ENCODE results near the gene PRELP.
A peak's percentile ranks its signal among the peaks of the same experiment; 100 is the strongest.

Gene PRELP

GRCh38 chr1:203426870-203427269, 48.7 kb upstream of the PRELP start:
- ChIA-PET CTCF (no interaction called here), POLR2A (no interaction called here)
- no peaks in the 10 kb centered on the region for H3K36me3 ChIP-seq (ENCODE audit: control insufficient read depth in 2 of 2, insufficient read depth in 1 of 2, low read length in 2 of 2)
- no peak for TF ChIP-seq ZNF426 (tag by site-specific recombination; IDR thresholded peaks at IDR 0.05)
- no peak overlapping the region for H3K27ac ChIP-seq (ENCODE audit: extremely low read depth, low read depth, low read length)
- H3K4me3 ChIP-seq (ENCODE audit: low read depth, low read length): no peak overlapping the region
- no peaks in the 10 kb centered on the region for H3K4me1 ChIP-seq (ENCODE audit: control insufficient read depth, insufficient read depth, low read length)
- H3K9me3 ChIP-seq (ENCODE audit: control insufficient read depth, insufficient read depth, low read depth, low read length): no peaks in the 10 kb centered on the region

- ChIA-PET POLR2A (no interaction called here), CTCF (no interaction called here)
- Histone ChIP-seq H3K9me3 (ENCODE audit: control insufficient read depth, insufficient read depth, low read depth, low read length) (no peaks in the 10 kb centered on the region), H3K4me3 (ENCODE audit: low read depth, low read length) (no peak overlapping the region), H3K27ac (ENCODE audit: extremely low read depth, low read depth, low read length) (no peak overlapping the region), H3K36me3 (ENCODE audit: control insufficient read depth in 2 of 2, insufficient read depth in 1 of 2, low read length in 2 of 2) (no peaks in the 10 kb centered on the region), H3K4me1 (ENCODE audit: control insufficient read depth, insufficient read depth, low read length) (no peaks in the 10 kb centered on the region)
- TF ChIP-seq ZNF37A (tag by site-specific recombination; IDR thresholded peaks at IDR 0.05) (no peak), ZNF366 (tag by site-specific recombination; conservative IDR thresholded peaks at IDR 0.05) (no peak), ZNF571 (tag by site-specific recombination; IDR thresholded peaks at IDR 0.05) (no peak), ZNF140 (tag by site-specific recombination; IDR thresholded peaks at IDR 0.05) (no peak), ELK4 (IDR thresholded peaks at IDR 0.05; ENCODE audit: borderline replicate concordance, low read depth, low read length) (no peak)
Measured at GRCh38 chr1:203427451-203427850, 48.2 kb upstream of the PRELP start.

- H3K9me3 ChIP-seq (ENCODE audit: control insufficient read depth, insufficient read depth, low read depth, low read length): no peaks in the 10 kb centered on the region
- CTCF ChIA-PET: no interaction called here
- no peaks in the 10 kb centered on the region for H3K4me1 ChIP-seq (ENCODE audit: control insufficient read depth, insufficient read depth, low read length)
- no peak overlapping the region for H3K27ac ChIP-seq (ENCODE audit: extremely low read depth, low read depth, low read length)
- POLR2A ChIA-PET: no interaction called here
- TF ChIP-seq BCL11B (tag by site-specific recombination; IDR thresholded peaks at IDR 0.05; ENCODE audit: low read depth) (no peak), ZBTB10 (tag by site-specific recombination; IDR thresholded peaks at IDR 0.05) (no peak), SCRT2 (tag by site-specific recombination; IDR thresholded peaks at IDR 0.05) (peak; percentile 73), TRIM28 (IDR thresholded peaks at IDR 0.05; ENCODE audit: borderline replicate concordance, low read length) (peak; percentile 54; the same call in 1 of the 2 replicates), MZF1 (tag by site-specific recombination; IDR thresholded peaks at IDR 0.05; ENCODE audit: borderline replicate concordance) (peak; percentile 42; the same call in 1 of the 2 replicates)
- no peak overlapping the region for H3K4me3 ChIP-seq (ENCODE audit: low read depth, low read length)
- no peaks in the 10 kb centered on the region for H3K36me3 ChIP-seq (ENCODE audit: control insufficient read depth in 2 of 2, insufficient read depth in 1 of 2, low read length in 2 of 2)
Measured at GRCh38 chr1:203428981-203429599, 46.5 kb upstream of the PRELP start.

- H3K9me3 ChIP-seq (ENCODE audit: control insufficient read depth, insufficient read depth, low read depth, low read length): no peaks in the 10 kb centered on the region
- no peak overlapping the region for H3K4me3 ChIP-seq (ENCODE audit: low read depth, low read length)
- ChIA-PET POLR2A (no interaction called here), CTCF (no interaction called here)
- TF ChIP-seq ZNF404 (tag by site-specific recombination; IDR thresholded peaks at IDR 0.05): no peak
- TF ChIP-seq ZNF23 (tag by site-specific recombination; IDR thresholded peaks at IDR 0.05; ENCODE audit: borderline replicate concordance): no peak
- TF ChIP-seq ZFP41 (tag by site-specific recombination; IDR thresholded peaks at IDR 0.05; ENCODE audit: borderline replicate concordance): no peak
- no peak for TF ChIP-seq ZNF26 (tag by site-specific recombination; IDR thresholded peaks at IDR 0.05)
- no peaks in the 10 kb centered on the region for H3K36me3 ChIP-seq (ENCODE audit: control insufficient read depth in 2 of 2, insufficient read depth in 1 of 2, low read length in 2 of 2)
- H3K4me1 ChIP-seq (ENCODE audit: control insufficient read depth, insufficient read depth, low read length): no peaks in the 10 kb centered on the region
- no peak overlapping the region for H3K27ac ChIP-seq (ENCODE audit: extremely low read depth, low read depth, low read length)
Measured at GRCh38 chr1:203435615-203436014, 40.0 kb upstream of the PRELP start.
